ENCODE results near the gene FGF21.
A peak's percentile ranks its signal among the peaks of the same experiment; 100 is the strongest.

DNA sequence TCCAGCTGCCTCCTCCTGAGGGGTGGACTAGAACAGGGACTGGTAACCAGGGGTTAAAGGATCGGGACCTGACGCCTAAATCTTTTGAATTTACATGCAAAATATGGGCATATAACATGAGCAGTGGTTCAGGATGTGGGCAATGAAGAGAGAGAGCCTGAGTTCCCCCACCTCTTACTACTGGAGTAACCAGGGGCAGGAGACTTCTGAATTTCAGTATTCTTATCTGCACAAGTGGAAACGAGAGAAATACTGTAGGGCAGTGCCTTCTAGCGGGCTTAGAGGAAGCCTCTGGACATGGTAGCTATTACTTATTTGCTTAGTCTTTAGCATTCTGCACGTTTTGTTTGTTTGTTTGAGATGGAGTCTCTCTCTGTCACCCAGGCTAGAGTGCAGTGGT, 29.2 kb downstream of the FGF21 start:
- TF ChIP-seq, protein P1, sequence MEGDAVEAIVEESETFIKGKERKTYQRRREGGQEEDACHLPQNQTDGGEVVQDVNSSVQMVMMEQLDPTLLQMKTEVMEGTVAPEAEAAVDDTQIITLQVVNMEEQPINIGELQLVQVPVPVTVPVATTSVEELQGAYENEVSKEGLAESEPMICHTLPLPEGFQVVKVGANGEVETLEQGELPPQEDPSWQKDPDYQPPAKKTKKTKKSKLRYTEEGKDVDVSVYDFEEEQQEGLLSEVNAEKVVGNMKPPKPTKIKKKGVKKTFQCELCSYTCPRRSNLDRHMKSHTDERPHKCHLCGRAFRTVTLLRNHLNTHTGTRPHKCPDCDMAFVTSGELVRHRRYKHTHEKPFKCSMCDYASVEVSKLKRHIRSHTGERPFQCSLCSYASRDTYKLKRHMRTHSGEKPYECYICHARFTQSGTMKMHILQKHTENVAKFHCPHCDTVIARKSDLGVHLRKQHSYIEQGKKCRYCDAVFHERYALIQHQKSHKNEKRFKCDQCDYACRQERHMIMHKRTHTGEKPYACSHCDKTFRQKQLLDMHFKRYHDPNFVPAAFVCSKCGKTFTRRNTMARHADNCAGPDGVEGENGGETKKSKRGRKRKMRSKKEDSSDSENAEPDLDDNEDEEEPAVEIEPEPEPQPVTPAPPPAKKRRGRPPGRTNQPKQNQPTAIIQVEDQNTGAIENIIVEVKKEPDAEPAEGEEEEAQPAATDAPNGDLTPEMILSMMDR (IDR thresholded peaks at IDR 0.05): peak in 6 of 12 donors; percentile 19 to 45 (median 33)
- TF ChIP-seq POLR2A (IDR thresholded peaks at IDR 0.05): no peak
